Tibial nerve (tissue), 4 donors: ENCODE data around the gene RFX4. TPM values are rescaled to one million over a fixed set of nuclear protein-coding genes. Genes with fewer than 3 reads are reported as not detected.

Experiments
- DNase-seq, 2 donors: peaks; one replicate each; pipeline ENCODE4 v3.0.0-alpha.2; 2019; ENCODE audit warnings: low spot score in 2 of 2
- H3K27ac ChIP-seq, 4 donors: fragments of 200-600 bp; sonication (generic) in 3 of 4; one replicate each; pipeline ENCODE4 v1.5.1; 2017 to 2019; ENCODE audit warnings: mild to moderate bottlenecking in 1 of 4
- H3K27me3 ChIP-seq, 2 donors: fragments of 200-600 bp; sonication (generic) in 1 of 2; one replicate each; pipeline versions ENCODE4 v1.5.1 to v1.6.0; 2017 to 2019
- H3K36me3 ChIP-seq, 3 donors: fragments of 200-600 bp; sonication (generic); one replicate each; pipeline ENCODE4 v1.5.1; 2018 to 2019
- H3K4me1 ChIP-seq, 4 donors: fragments of 200-600 bp; sonication (generic) in 3 of 4; one replicate each; pipeline ENCODE4 v1.5.1; 2017 to 2019
- H3K4me3 ChIP-seq, 4 donors: fragments of 200-600 bp; sonication (generic) in 3 of 4; one replicate each; pipeline ENCODE4 v1.5.1; 2017 to 2019; ENCODE audit warnings: mild to moderate bottlenecking in 1 of 4, moderate library complexity in 1 of 4
- H3K9me3 ChIP-seq, 4 donors: fragments of 200-600 bp; sonication (generic) in 3 of 4; one replicate each; pipeline ENCODE4 v1.5.1; 2017 to 2019
- CTCF ChIP-seq, 5 experiments: fragments of 200-600 bp in 3 of 5; fragments of 450-650 bp in 2 of 5; sonication (generic) in 3 of 5; IDR thresholded peaks; one replicate each; pipeline ENCODE4 v1.5.1; 2016 to 2019; ENCODE audit warnings: antibody characterized with exemption in 5 of 5, mild to moderate bottlenecking in 3 of 5, moderate library complexity in 2 of 5
- EP300 ChIP-seq, 2 donors: sonication (generic); formaldehyde crosslinking; IDR thresholded peaks; one replicate each; pipeline ENCODE4 v1.6.1; 2017; ENCODE audit warnings: antibody characterized with exemption in 2 of 2, mild to moderate bottlenecking in 1 of 2
- POLR2A ChIP-seq, 2 donors: fragments of 450-650 bp; IDR thresholded peaks; one replicate each; pipeline ENCODE4 v1.6.1; 2017; ENCODE audit warnings: antibody characterized with exemption in 2 of 2, mild to moderate bottlenecking in 2 of 2, moderate library complexity in 2 of 2
- WGBS, 2 donors: methylation state at CpG; one replicate each; pipeline ENCODE4 v1.1.5; 2018; 5-methylcytosine and 5-hydroxymethylcytosine counted together
- total RNA-seq, 4 donors: library from RNA; depleted of rRNA; stranded (reverse); fragments of >200 nt; gene quantifications; one replicate each; pipeline ENCODE4 v1.1.0, GENCODE V29; 2016

RFX4 gene
- total RNA-seq, 4 donors from 2014 or later: not detected

- TF ChIP-seq EP300 (IDR thresholded peaks at IDR 0.05) (no peak), POLR2A (IDR thresholded peaks at IDR 0.05) (no peak), CTCF (IDR thresholded peaks at IDR 0.05) (no peak)
- Histone ChIP-seq H3K4me3 (peak overlapping the region; percentile 54 to 86 (median 79)), H3K4me1 (peaks cover 0 to 31% (median 5%) of the 10 kb centered on the region in 4 donors), H3K9me3 (no peaks in the 10 kb centered on the region), H3K36me3 (no peaks in the 10 kb centered on the region), H3K27me3 (no peaks in the 10 kb centered on the region), H3K27ac (peak overlapping the region; percentile 92 to 98 (median 96))
- no peak for DNase-seq
- WGBS, 2 donors: 43 to 44% methylated on average over 25 of the region's 25 CpGs
These were observed 190.6 kb downstream of the RFX4 start for GRCh38 chr12:106773286-106774004.

GRCh38 chr12:106774005-106774807, 191.4 kb downstream of the RFX4 start, which contains the start of gene RIC8B:
TSS of gene RIC8B (plus strand) at chr12:106774682. CDS start at chr12:106774746, 64 bp downstream.
- H3K9me3 ChIP-seq: no peaks in the 10 kb centered on the region
- H3K36me3 ChIP-seq: peaks cover 0 to 4% (median 0%) of the 10 kb centered on the region in 3 donors
- no peaks in the 10 kb centered on the region for H3K27me3 ChIP-seq
- H3K4me1 ChIP-seq: peaks cover 0 to 25% (median 5%) of the 10 kb centered on the region in 4 donors
- peak within 1 kb of the TSS; percentile 92 to 98 (median 96) for H3K27ac ChIP-seq
- peak; percentile 90 to 95 for DNase-seq
- 0 to 1% methylated on average over 54 to 66 of the region's 66 CpGs for WGBS, 2 donors
- TF ChIP-seq POLR2A (IDR thresholded peaks at IDR 0.05) (peak; percentile 75 to 86), EP300 (IDR thresholded peaks at IDR 0.05) (peak; percentile 90 to 92), CTCF (IDR thresholded peaks at IDR 0.05) (no peak)
- peak within 1 kb of the TSS; percentile 54 to 86 (median 79) for H3K4me3 ChIP-seq

GRCh38 chr12:106774808-106775524, 192.2 kb downstream of the RFX4 start:
- Histone ChIP-seq H3K27ac (peak overlapping the region; percentile 92 to 98 (median 96)), H3K4me3 (peak overlapping the region; percentile 54 to 86 (median 79)), H3K36me3 (peaks cover 0 to 4% (median 0%) of the 10 kb centered on the region in 3 donors), H3K4me1 (peaks cover 0 to 25% (median 5%) of the 10 kb centered on the region in 4 donors), H3K27me3 (no peaks in the 10 kb centered on the region), H3K9me3 (no peaks in the 10 kb centered on the region)
- 6 to 9% methylated on average over 21 to 29 of the region's 29 CpGs for WGBS, 2 donors
- TF ChIP-seq CTCF (IDR thresholded peaks at IDR 0.05) (no peak), EP300 (IDR thresholded peaks at IDR 0.05) (no peak), POLR2A (IDR thresholded peaks at IDR 0.05) (no peak)
- no peak for DNase-seq

GRCh38 chr12:106776897-106777296, 194.1 kb downstream of the RFX4 start:
- WGBS, 2 donors: 93 to 98% methylated on average over 5 of the region's 5 CpGs
- Histone ChIP-seq H3K4me1 (peaks cover 0 to 26% (median 5%) of the 10 kb centered on the region in 4 donors), H3K27ac (no peak overlapping the region), H3K4me3 (no peak overlapping the region), H3K27me3 (no peaks in the 10 kb centered on the region), H3K9me3 (no peaks in the 10 kb centered on the region), H3K36me3 (peaks cover 0 to 4% (median 0%) of the 10 kb centered on the region in 3 donors)
- TF ChIP-seq EP300 (IDR thresholded peaks at IDR 0.05) (no peak), POLR2A (IDR thresholded peaks at IDR 0.05) (no peak), CTCF (IDR thresholded peaks at IDR 0.05) (no peak)
- DNase-seq: no peak
